ENCODE data around the gene EYA3.
"Not testable (repeated sequence)": the region's sequence is repeated elsewhere in the genome, so short reads cannot be mapped to it uniquely, and the experiment has no call there.

The EYA3 gene

DNA sequence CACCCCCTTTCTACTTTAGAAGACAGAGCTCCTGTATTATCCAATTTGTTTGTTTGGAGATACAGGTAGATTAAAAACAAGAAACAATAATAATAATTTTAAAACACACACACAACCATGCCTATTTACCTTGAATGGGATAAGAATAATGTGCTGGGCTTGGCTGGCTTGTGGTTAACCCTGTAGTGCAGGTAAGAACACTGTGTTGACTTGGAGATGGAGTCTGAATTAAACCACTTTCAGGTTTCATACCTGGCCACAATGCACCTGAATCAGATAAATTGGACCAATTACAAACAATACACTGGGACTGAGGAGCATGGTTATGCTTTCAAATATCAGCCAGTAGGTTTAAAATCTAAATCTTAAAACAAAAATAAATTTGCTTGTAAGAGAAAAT, 60.8 kb downstream of the EYA3 start:
- no peak for DNase-seq (ENCODE audit: low read depth)

DNA sequence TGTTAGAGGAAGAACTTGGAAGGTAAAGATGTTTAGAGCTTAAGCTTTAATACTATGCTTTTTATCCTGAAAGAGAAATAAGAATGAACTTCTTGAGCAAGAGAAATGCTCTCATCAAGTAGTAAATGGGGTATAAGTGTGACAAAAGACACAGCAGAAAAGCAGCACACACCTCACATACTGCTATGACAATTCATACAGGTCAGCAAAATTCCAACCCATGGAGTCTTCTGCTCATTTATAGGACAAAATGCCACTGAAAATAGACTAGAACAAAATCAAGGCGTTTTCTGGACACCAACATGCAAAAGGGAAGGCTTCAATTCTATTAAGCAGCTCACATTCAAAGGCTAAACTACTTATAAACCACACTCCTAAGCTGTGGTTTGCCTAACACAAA, 61.2 kb downstream of the EYA3 start:
- DNase-seq (ENCODE audit: low read depth): no peak

DNA sequence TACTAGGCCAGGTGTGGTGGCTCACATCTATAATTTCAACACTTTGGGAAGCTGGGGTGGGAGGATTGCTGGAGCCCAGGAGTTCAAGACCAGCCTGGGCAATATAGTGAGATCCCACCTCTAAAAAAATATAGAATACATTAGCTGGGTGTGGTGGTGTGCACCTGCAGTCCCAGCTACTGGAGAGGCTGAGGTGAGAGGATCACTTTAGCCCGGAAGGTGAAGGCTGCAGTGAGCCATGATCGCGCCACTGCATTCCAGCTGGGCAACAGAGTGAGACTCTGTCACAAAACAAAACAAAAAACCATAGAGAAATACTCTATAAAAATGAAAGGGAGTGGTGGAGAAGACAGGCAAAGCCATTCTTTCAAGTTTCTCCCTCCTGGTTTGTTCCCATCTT, 62.1 kb downstream of the EYA3 start:
- DNase-seq (ENCODE audit: low read depth): no peak

DNA sequence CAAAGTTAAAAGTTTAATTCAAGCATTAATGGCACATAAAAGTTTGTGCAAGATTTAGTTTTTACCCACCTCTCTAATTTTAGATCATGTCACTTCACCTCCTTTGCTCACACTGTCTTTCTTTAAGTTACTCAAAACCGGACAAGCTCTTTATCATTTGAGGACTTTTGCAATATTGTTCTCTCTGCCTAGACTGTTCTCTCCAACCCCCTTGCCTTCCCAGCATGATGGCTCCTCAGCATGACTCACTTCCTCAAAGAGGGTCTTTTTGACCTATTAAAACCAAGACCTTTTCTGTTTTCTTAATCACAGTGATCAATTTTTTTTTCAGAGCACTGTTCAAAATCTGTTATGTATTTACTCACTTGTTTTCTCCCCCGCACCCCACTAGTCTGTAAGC, 67.3 kb downstream of the EYA3 start:
- DNase-seq (ENCODE audit: low read depth): no peak

DNA sequence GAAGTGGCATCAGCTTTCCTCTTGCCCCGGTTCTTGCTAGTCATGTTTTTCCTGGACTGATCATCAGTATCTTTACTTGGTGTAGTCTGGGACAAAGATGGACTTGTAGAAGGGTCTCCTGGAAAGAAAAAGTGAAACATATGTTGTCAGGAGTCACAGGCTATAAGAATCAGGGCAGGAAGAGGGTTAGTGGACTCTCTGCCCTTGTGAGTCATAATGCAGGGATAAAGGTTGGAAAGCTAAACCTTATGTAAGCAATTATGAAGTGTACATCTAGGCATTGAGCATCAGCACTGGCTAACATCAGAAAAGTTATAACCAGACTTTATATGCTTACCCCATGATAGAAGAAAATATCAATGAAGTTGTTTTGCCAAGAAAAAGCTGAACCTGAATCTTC, 77.4 kb downstream of the EYA3 start:
- no peak for DNase-seq (ENCODE audit: low read depth)

DNA sequence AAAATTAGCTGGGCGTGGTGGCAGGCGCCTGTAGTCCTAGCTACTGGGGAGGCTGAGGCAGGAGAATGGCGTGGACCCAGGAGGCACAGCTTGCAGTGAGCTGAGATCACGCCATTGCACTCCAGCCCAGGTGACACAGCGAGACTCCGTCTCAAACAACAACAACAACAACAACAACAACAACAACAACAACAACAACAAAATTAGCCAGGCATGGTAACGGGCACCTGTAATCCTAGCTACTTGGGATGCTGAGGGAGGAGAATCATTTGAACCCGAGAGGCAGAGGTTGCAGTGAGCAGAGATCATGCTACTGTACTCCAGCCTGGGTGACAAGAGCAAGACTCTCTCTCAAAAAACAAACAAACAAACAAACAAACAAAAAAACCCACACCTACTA, 85.3 kb downstream of the EYA3 start:
- DNase-seq (ENCODE audit: low read depth): not testable (repeated sequence)

DNA sequence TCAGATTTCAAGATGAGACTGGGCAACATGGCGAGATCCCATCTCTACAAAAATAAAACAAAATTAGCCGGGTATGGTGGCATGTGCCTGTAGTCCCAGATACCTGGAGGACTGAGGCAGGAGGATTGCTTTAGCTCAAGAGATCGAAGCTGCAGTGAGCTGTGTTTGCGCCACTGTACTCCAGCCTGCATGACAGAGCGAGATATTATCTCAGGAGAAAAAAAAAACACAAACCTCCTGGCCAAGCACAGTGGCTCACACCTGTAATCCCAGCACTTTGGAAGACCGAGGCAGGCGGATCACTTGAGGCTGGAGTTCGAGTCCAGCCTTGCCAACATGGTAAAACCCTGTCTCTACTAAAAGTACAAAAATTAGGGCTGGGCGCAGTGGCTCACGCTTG, 85.8 kb downstream of the EYA3 start:
- no peak for DNase-seq (ENCODE audit: low read depth)

DNA sequence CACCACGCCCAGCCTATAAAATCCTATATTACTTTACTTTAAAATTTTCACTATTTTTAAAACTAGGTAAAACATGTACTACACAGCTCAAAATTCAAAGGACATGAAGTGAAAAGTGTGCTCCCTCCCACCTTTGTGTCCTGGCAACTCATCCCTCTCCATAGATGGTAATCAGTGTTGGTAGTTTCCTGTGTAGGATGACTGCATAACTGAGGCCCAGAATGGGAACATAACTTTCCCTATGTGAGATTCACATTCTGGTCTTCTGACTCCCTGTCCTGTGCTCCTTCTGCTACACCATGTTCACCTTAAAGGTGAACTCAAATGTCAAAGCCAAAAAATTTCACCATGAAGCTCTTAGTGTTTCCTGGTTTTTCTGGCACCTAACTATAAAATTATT, 89.4 kb downstream of the EYA3 start:
- DNase-seq (ENCODE audit: low read depth): no peak

DNA sequence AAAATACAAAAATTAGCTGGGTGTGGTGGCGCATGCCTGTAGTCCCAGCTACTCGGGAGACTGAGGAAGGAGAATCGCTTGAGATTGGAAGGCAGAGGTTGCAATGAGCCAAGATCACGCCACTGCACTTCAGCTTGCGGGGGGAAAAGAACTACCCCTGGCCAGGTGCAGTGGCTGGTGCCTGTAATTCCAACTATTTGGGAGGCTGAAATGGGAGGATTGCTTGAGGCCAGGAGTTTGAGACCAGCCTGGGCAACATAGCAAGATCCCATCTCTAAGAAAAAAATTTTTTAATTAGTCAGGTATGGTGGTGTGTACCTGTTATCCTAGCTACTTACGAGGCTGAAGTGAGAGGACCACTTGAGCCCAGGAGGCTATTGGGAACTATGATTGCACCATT, 93.9 kb downstream of the EYA3 start:
- not testable (repeated sequence) for DNase-seq (ENCODE audit: low read depth)

DNA sequence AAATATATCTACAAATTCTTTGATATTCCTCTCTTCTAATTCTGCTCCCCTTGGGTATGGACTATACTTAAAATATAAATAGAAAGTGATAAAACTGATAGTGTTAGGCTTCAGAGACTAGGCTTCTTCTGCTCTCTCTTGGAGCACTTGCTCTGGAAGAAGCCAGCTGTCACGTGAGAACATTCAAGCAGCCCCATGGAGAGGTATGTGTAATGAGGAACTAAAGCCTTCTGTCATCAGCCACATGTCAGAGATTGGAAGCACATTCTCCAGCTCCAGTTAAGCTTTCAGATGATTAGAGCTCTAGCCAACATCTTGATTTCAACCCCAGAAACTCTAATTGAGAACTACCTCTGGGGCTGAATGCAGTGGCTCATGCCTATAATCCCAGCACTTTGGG, 94.3 kb downstream of the EYA3 start:
- DNase-seq (ENCODE audit: low read depth): no peak

DNA sequence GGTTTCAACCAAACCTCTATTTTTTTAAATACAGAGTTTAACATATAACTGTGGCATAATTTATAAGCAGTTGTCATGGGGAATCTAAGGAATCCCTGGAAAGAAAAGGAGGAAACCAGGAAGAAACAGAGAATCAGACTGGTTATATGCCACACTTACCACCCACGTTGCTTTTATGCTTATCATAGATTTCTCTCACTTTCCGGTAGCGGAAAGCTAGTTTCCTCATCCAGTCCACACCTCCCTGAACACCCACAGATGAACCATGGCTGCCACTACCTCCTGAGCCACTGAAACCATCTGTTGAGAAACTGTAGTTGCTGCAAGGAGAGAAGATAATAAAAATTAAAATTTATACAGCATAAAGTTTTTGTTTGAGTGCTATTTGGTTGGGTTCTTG, 95.2 kb downstream of the EYA3 start:
- no peak for DNase-seq (ENCODE audit: low read depth)

DNA sequence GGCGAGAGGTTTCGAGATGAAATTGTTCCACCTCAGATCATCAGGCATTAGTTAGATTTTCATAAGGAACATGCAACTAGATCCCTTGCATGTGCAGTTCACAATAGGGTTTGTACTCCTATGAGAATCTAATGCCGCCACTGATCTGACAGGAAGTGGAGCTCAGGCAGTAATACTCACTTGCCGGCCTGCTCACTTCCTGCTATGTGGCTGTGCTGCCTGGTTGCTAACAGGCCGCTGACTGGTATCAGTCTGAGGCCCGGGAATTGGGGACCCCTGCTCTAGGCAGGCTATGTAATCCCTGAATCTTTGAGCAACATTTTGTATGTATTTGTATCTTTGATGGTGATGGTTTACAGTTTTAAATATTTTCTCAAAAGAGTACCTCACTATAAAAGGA, 96.1 kb downstream of the EYA3 start:
- DNase-seq (ENCODE audit: low read depth): no peak

DNA sequence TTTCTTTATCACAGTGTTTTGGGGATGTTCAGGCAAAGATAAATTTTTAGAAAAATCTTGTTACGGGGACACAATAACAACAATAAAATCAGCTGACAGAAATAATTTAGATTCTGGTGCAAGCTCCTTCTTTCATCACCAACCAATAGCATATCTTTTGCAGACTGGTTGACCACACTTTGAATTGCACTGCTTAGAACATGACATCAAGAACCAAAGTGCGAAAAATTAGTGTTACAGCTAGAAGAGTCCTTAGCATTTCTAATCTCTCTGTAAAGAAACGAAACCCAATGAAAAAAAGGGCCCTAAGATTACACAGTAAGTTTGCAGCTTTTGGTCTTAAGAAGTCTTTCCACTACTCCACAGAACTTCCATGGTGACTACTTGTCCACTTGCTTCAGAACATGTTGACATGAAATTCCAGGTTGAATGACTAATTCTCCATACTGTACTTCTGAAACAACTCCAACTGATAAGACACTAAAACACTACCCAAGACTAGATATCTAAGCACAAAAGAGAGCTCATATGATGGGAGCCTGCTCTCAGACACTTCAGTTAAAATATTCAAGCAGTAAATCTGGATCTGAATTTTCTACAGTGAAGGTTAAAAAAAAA, 97.4 kb downstream of the EYA3 start:
- DNase-seq (ENCODE audit: low read depth): no peak

DNA sequence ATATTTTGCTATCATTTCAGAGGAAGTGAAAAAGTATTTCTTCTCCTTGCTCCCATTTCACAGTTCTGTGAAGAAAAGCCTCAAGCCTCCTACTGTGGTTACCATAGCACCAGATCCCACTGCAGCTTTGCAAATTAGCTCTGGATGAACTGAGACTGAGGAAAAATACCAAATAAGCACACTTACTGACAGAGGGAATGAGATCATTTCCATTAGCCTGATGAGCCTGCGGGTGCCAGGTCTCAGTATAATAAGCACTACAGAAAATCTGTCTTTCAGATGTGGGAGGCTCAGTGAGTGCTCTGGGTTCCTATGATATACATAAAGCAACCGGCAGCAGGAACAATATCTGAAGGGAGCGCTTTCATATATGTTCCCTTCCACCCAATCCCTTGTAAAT, 107.3 kb downstream of the EYA3 start:
- no peak for DNase-seq (ENCODE audit: low read depth)

DNA sequence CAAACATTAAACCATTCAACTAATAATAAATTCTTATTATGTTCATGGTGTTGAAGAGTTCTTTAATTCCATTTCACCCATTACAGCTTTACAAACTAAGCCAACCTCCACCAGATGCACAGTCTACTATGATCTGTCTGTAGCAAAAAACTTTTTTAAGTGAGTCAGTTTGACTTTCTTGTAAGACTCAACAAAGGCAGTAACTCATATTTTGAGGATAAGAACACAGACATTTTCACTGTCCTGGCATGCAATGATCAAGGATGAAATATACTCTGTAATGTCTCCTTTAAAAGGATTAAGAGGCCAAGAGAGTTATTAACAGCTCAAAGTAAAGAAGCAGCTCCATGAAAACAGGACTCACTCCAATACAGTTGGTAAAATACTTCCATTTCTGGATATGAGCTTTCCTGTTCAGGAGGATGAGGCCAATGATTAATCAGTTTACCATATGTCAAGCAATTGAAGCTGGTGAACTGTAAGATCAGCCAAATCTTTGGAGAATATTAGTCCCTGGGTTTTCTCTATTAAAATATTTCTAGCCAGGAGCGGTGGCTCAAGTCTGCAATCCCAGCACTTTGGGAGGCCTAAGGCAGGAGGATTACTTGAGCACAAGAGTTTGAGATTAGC, 108.1 kb downstream of the EYA3 start:
- DNase-seq (ENCODE audit: low read depth): no peak

DNA sequence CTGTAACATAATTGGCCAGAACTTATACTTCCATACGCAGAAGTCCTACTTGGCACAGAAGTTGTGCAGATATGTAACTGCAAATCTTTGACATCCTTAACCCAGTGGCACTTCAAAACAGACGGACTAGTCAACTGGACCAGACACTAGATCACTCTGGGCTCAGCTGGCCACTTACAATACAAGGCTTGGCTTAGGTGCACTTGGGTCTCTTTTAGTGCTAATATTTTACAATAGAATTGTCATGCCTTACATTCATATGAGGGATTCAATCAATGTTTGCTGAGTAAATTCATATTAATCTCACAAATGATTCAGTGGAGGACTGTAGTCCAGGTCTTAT, 108.6 kb downstream of the EYA3 start:
- DNase-seq (ENCODE audit: low read depth): no peak

DNA sequence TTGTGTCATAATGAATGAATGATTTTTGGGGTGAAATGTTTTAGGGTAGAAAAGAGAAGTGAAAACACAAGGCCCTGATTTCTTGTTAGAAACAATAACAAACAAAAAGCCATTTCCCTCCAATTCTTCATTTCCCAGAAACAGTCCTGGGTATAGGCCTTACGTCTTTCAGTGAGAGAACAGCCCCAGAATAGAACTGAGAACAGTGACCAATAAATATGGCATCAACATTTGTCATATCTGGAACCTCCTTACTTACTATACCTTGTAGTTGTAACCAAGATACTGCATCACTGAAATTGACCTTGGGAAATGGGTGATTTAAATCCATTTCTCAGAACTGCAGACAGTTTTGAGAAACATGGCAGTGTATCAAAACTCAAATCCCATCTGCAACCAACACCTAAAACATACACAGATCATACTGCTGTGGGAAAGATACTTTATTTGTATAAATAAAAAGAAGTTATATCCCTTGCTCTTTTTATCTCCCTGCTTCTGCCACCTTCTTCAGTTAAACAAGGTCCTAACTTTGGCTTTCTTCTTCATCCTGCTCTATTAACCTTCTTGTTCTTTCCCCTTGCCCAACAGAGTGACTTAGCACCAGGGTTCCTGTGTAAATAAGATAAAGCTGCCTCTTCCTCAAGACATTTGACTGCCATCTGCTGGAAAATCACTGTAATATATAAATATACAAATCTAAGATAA, 109.1 kb downstream of the EYA3 start:
- peak; percentile 42 for DNase-seq (ENCODE audit: low read depth)

DNA sequence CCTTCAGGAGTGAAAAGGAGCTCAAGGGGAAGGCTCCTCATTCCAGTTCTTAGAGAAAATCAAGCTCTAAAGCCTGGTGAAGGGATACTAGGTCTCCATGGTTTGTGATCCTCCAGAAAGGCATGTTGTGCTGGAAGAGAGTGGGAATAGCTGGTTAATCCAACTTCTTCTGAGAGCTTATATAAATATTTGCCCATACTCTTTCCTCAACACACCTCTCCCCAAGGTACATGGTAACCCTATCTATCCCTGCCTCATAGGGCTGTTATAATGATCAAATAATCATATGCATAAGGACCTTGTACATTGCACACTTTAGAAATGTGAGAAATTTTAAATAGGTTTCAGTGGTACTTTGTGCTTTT, 114.0 kb downstream of the EYA3 start:
- no peak for DNase-seq (ENCODE audit: low read depth)

DNA sequence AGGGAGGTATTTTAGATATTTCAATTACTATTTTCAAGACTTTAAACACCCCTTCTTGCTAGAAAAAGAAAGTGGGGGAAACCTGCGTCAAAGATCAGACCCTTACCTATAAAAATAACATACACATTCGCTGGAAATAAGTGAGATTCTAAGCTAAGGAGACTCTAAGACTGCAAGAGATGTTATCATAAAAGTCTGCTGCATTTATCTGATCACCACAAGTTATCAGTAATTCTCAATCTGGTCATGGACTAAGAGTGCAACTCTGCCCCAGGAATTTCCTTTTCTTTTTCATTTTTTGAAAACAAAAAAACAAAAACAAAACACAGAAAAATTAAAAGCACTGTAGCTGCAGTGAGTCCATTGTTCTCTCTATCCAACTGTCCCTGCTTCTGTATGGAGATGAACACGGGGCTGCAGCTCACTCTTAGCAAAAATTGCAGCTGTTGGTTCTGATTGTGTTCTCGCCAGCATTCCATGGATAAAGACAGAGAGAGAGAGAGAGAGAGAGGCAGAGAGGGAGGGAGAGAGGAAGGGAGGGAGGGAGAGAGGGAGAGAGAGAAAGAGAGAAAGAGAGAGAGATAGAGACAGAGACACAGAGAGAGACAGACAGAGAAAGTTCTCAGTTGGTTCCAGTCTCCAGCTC, 114.5 kb downstream of the EYA3 start:
- DNase-seq (ENCODE audit: low read depth): no peak

DNA sequence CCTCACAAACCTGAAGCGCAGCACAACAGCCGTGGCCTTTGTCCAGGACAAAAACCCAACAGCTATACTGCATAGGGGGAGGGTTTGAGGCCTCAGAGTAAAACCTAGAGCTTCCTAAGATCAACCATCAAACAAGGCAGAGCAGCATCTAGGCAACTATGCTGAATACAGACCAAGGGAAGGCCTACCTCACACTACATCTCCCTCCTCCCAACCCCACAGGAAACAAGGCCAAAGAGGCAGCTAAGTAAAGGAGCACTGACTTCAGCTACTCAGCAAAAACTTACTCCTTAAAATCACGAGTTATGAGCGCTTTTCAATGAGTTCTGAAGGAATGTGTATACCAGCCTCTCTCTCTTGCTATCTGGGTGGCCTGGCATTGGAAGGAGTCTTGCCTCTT, 116.3 kb downstream of the EYA3 start:
- no peak for DNase-seq (ENCODE audit: low read depth)

DNA sequence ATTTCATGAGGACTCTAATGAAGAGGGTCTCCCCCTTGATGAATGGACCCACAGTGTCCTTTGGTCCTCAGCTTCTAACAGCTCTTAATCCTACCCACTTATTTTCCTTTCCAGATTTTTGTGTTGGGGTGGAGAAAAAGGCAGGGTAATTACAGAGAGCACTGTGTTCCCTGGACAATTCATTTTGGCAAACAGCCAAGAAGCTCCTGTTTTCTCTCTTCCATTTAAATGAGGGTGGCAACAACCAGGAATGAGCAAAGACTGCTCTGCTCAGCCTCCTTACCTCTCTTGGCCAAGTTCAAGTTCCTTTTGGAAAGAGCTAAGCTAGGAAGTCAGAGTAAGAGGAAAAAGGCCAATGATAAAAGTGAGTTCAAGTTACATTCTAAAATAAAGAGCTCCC, 116.7 kb downstream of the EYA3 start:
- no peak for DNase-seq (ENCODE audit: low read depth)

DNA sequence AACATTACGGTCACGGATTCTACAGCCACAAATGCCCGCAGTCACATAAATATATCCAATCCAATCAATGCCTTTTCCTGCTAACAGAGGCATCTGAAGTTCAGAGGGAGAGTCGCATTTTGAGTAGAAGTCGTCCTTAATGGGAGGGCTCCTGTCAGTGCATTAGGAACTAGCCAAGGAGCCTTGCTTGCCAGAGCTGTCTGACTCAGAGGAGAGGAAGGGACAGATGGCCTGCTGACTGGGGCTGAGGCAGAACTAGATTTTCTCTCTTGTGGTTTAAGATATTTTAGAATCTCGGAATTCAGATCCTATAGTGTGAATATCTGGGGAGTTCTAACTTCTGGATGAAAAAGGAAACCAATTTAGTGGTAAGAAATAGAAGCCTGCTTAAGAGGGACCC, 118.0 kb downstream of the EYA3 start:
- DNase-seq (ENCODE audit: low read depth): peak; percentile 69

DNA sequence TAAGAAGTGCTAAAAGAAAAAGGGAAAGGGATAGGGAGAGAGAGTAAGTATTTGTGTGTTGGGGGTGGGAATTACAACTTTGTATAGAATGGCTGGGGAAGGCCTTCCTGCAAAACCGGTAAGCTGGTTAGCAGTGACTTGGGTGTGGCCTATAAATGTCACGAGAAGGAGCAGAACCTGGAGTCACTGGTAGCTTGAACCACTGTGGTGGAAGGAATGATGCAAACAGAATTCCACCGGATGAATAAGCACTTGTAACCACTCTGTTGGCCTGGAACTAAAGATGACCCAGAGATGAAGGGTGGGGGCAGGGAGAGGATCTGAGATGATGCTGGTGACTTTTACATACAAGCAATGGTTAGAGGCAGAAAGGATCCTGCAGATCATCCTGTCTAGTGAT, 119.7 kb downstream of the EYA3 start:
- DNase-seq (ENCODE audit: low read depth): peak; percentile 92
